Caco-2 (cell line): Measurements from ENCODE around the gene ADAMTSL1. TPM values are rescaled to one million over a fixed set of nuclear protein-coding genes. Genes with fewer than 3 reads are reported as not detected.

Experiments
- BruUV-seq: library from RNA; stranded (reverse); fragments of 400-500 nt; replicated peaks from 2 replicates; lab custom pipeline; 2021; lab: Mats Ljungman, UMichigan
- CTCF ChIA-PET: fragments of 300-600 bp; sonication (Branson Sonifier 250); formaldehyde crosslinking; loops from one replicate; lab custom pipeline; 2022; ENCODE audit warnings: antibody characterized with exemption; lab: Charles Lee
- POLR2A ChIA-PET: fragments of 300-600 bp; sonication (Branson Sonifier 250); formaldehyde crosslinking; loops from one replicate; lab custom pipeline; 2022; ENCODE audit warnings: antibody characterized with exemption; lab: Charles Lee
- DNase-seq, 2 experiments: peaks; one replicate each; pipeline versions ENCODE4 v3.0.0 to v3.0.0-alpha.2; 2020 to 2022
- H3K27me3 ChIP-seq: replicated peaks from 2 replicates; pipeline ENCODE4 v1.6.0; 2011; ENCODE audit warnings: low read length; ENCODE audit not compliant: control insufficient read depth, insufficient read depth
- H3K36me3 ChIP-seq: 2 replicates; pipeline ENCODE4 v1.5.1; 2011; ENCODE audit warnings: low read length; ENCODE audit not compliant: control insufficient read depth, insufficient read depth
- H3K4me1 ChIP-seq: fragments of 250-450 bp; sonication (Bioruptor Pico); 2 replicates; pipeline ENCODE4 v1.5.1; 2020; ENCODE audit warnings: mild to moderate bottlenecking
- H3K4me3 ChIP-seq: 2 replicates; pipeline ENCODE4 v1.5.1; 2011; ENCODE audit warnings: low read depth, mild to moderate bottlenecking, control low read depth, low read length
- H3K9me3 ChIP-seq: fragments of 250-450 bp; sonication (Bioruptor Pico); 2 replicates; pipeline ENCODE4 v1.5.1; 2020; ENCODE audit warnings: mild to moderate bottlenecking, moderate library complexity
- H3K27ac Mint-ChIP-seq: one replicate; pipeline ENCODE4 v1.8.0; 2022; ENCODE audit warnings: mixed read lengths; ENCODE audit not compliant: unreplicated experiment
- H3K27me3 Mint-ChIP-seq: one replicate; pipeline ENCODE4 v1.8.0; 2022; ENCODE audit warnings: mixed read lengths; ENCODE audit not compliant: insufficient read depth, unreplicated experiment
- H3K36me3 Mint-ChIP-seq: one replicate; pipeline ENCODE4 v1.8.0; 2022; ENCODE audit warnings: mild to moderate bottlenecking, mixed read lengths; ENCODE audit not compliant: insufficient read depth, unreplicated experiment
- H3K4me1 Mint-ChIP-seq: one replicate; pipeline ENCODE4 v1.8.0; 2022; ENCODE audit warnings: low read depth, mixed read lengths; ENCODE audit not compliant: unreplicated experiment
- H3K4me3 Mint-ChIP-seq: one replicate; pipeline ENCODE4 v1.8.0; 2022; ENCODE audit warnings: mild to moderate bottlenecking, moderate library complexity, mixed read lengths; ENCODE audit not compliant: unreplicated experiment
- H3K9me3 Mint-ChIP-seq: one replicate; pipeline ENCODE4 v1.8.0; 2022; ENCODE audit warnings: mixed read lengths; ENCODE audit not compliant: unreplicated experiment
- CTCF ChIP-seq, 2 experiments: fragments of 200-600 bp in 1 of 2; IDR thresholded peaks; 1 replicate in 1 of 2; 2 replicates in 1 of 2; pipeline versions ENCODE4 v1.5.1 to v1.8.0; 2011 to 2022; ENCODE audit warnings: antibody characterized with exemption in 1 of 2, control low read depth in 1 of 2, inconsistent platforms in 1 of 2, low read depth in 1 of 2, low read length in 1 of 2, mild to moderate bottlenecking in 1 of 2, moderate library complexity in 1 of 2; ENCODE audit not compliant: insufficient read depth in 1 of 2, severe bottlenecking in 1 of 2, unreplicated experiment in 1 of 2
- intact Hi-C: fragments of 100-400 bp; cut with micrococcal nuclease; formaldehyde crosslinking; loops from one replicate; pipeline ENCODE4 v1.10.0; 2022; ENCODE audit not compliant: unreplicated experiment
- total RNA-seq: library from RNA; stranded (reverse); gene quantifications from 2 replicates; pipeline ENCODE4 v1.2.3, GENCODE V29; 2022

The ADAMTSL1 gene
- total RNA-seq, 1 experiment from 2014 or later, result not detected

- CTCF ChIA-PET, result no interaction called here
- Histone ChIP-seq H3K4me3 (no peak overlapping the region), H3K27me3 (no peaks in the 10 kb centered on the region), H3K36me3 (no peaks in the 10 kb centered on the region), H3K9me3 (no peaks in the 10 kb centered on the region), H3K4me1 (no peaks in the 10 kb centered on the region)
- Mint-ChIP-seq H3K36me3 (no peaks in the 10 kb centered on the region), H3K27ac (no peak overlapping the region), H3K4me1 (no peaks in the 10 kb centered on the region), H3K4me3 (no peak overlapping the region), H3K9me3 (no peaks in the 10 kb centered on the region), H3K27me3 (peaks cover 4% of the 10 kb centered on the region)
- no peak for TF ChIP-seq CTCF (IDR thresholded peaks at IDR 0.05; ENCODE audit: insufficient read depth in 1 of 2, low read depth in 1 of 2, low read length in 1 of 2, severe bottlenecking in 1 of 2, unreplicated experiment in 1 of 2)
- intact Hi-C loops, result no loop called here
- POLR2A ChIA-PET, result no interaction called here
- no TSS peak for BruUV-seq
- DNase-seq, result no peak
Measured at GRCh38 chr9:18658804-18659705, 185.1 kb downstream of the ADAMTSL1 start.

- no peak for DNase-seq
- Histone ChIP-seq H3K9me3 (no peaks in the 10 kb centered on the region), H3K4me1 (no peaks in the 10 kb centered on the region), H3K4me3 (no peak overlapping the region), H3K27me3 (no peaks in the 10 kb centered on the region), H3K36me3 (no peaks in the 10 kb centered on the region)
- ChIA-PET CTCF (no interaction called here), POLR2A (no interaction called here)
- H3K4me3 Mint-ChIP-seq, result no peak overlapping the region
- BruUV-seq, result no TSS peak
- no peak for TF ChIP-seq CTCF (IDR thresholded peaks at IDR 0.05; ENCODE audit: insufficient read depth in 1 of 2, low read depth in 1 of 2, low read length in 1 of 2, severe bottlenecking in 1 of 2, unreplicated experiment in 1 of 2)
- H3K9me3 Mint-ChIP-seq, result no peaks in the 10 kb centered on the region
- H3K27ac Mint-ChIP-seq, result no peak overlapping the region
- intact Hi-C loops, result no loop called here
- H3K4me1 Mint-ChIP-seq, result no peaks in the 10 kb centered on the region
- no peaks in the 10 kb centered on the region for H3K36me3 Mint-ChIP-seq
- H3K27me3 Mint-ChIP-seq, result peaks cover 5% of the 10 kb centered on the region
Measured at GRCh38 chr9:18660001-18660400, 186.0 kb downstream of the ADAMTSL1 start.

GRCh38 chr9:18662320-18662719, 188.4 kb downstream of the ADAMTSL1 start:
- Histone ChIP-seq H3K4me3 (no peak overlapping the region), H3K36me3 (no peaks in the 10 kb centered on the region), H3K9me3 (no peaks in the 10 kb centered on the region), H3K27me3 (no peaks in the 10 kb centered on the region), H3K4me1 (no peaks in the 10 kb centered on the region)
- intact Hi-C loops, result no loop called here
- no peak for DNase-seq
- Mint-ChIP-seq H3K27me3 (peaks cover 8% of the 10 kb centered on the region), H3K9me3 (no peaks in the 10 kb centered on the region), H3K27ac (no peak overlapping the region), H3K4me1 (no peaks in the 10 kb centered on the region), H3K4me3 (no peak overlapping the region), H3K36me3 (no peaks in the 10 kb centered on the region)
- ChIA-PET CTCF (no interaction called here), POLR2A (no interaction called here)
- TF ChIP-seq CTCF (IDR thresholded peaks at IDR 0.05; ENCODE audit: insufficient read depth in 1 of 2, low read depth in 1 of 2, low read length in 1 of 2, severe bottlenecking in 1 of 2, unreplicated experiment in 1 of 2), result no peak
- BruUV-seq, result no TSS peak
